Neuronal stem cell (in vitro differentiated cells): ENCODE data around the gene CCDC85C.

Source experiments
- DNase-seq: peaks from one replicate; pipeline ENCODE4 v3.0.0-alpha.2; 2013; ENCODE audit warnings: low spot score
- H2AFZ ChIP-seq: one replicate; pipeline ENCODE4 v1.6.1; 2013; ENCODE audit warnings: mild to moderate bottlenecking, low read length, inconsistent platforms
- H2AK5ac ChIP-seq: 2 replicates; pipeline ENCODE4 v1.6.1; 2013; ENCODE audit warnings: low read depth, mild to moderate bottlenecking, inconsistent platforms, low read length, moderate library complexity, mixed read lengths
- H2BK120ac ChIP-seq: 2 replicates; pipeline ENCODE4 v1.6.1; 2013; ENCODE audit warnings: low read depth, mild to moderate bottlenecking, inconsistent platforms, low read length, moderate library complexity, mixed read lengths
- H2BK12ac ChIP-seq: one replicate; pipeline ENCODE4 v1.6.1; 2013; ENCODE audit warnings: low read length, inconsistent platforms
- H2BK15ac ChIP-seq: 2 replicates; pipeline ENCODE4 v1.6.1; 2013; ENCODE audit warnings: mild to moderate bottlenecking, low read length, inconsistent platforms, mixed read lengths
- H2BK5ac ChIP-seq: one replicate; pipeline ENCODE4 v1.6.1; 2013; ENCODE audit warnings: inconsistent platforms, mild to moderate bottlenecking, low read length, moderate library complexity
- H3K14ac ChIP-seq: one replicate; pipeline ENCODE4 v1.6.1; 2013; ENCODE audit warnings: low read length, inconsistent platforms
- H3K18ac ChIP-seq: 2 replicates; pipeline ENCODE4 v1.6.1; 2013; ENCODE audit warnings: low read length, inconsistent platforms
- H3K23ac ChIP-seq: 2 replicates; pipeline ENCODE4 v1.6.1; 2013; ENCODE audit warnings: low read depth, mild to moderate bottlenecking, mixed read lengths, low read length, inconsistent platforms; ENCODE audit not compliant: poor library complexity
- H3K27ac ChIP-seq: replicated peaks from 3 replicates; pipeline ENCODE4 v1.5.1; 2013; ENCODE audit warnings: low read length, inconsistent platforms
- H3K27me3 ChIP-seq, 3 experiments: 2 replicates each; pipeline ENCODE4 v1.6.1; 2013; ENCODE audit warnings: low read length in 3 of 3, mild to moderate bottlenecking in 2 of 3, inconsistent platforms in 1 of 3, low read depth in 1 of 3, mixed read lengths in 1 of 3, moderate library complexity in 1 of 3; ENCODE audit not compliant: control insufficient read depth in 3 of 3, insufficient read depth in 3 of 3
- H3K36me3 ChIP-seq, 2 donors: replicated peaks in 1 of 2; 2 replicates each; pipeline ENCODE4 v1.6.1; 2013; ENCODE audit warnings: low read length in 2 of 2; ENCODE audit not compliant: control insufficient read depth in 2 of 2, insufficient read depth in 2 of 2
- H3K4ac ChIP-seq: 2 replicates; pipeline ENCODE4 v1.6.1; 2013; ENCODE audit warnings: inconsistent platforms, mild to moderate bottlenecking, low read length, moderate library complexity
- H3K4me1 ChIP-seq, 2 donors: 1 replicate in 1 of 2; 2 replicates in 1 of 2; pipeline ENCODE4 v1.6.1; 2013; ENCODE audit warnings: low read length in 2 of 2, low read depth in 1 of 2; ENCODE audit not compliant: control insufficient read depth in 2 of 2, insufficient read depth in 1 of 2
- H3K4me2 ChIP-seq: one replicate; pipeline ENCODE4 v1.6.1; 2013; ENCODE audit warnings: mild to moderate bottlenecking, low read length, inconsistent platforms; ENCODE audit not compliant: insufficient read depth, poor library complexity, severe bottlenecking
- H3K4me3 ChIP-seq, 2 donors: 2 replicates each; pipeline ENCODE4 v1.5.1; 2013; ENCODE audit warnings: low read length in 2 of 2, mild to moderate bottlenecking in 2 of 2, inconsistent platforms in 1 of 2, moderate library complexity in 1 of 2
- H3K79me1 ChIP-seq: one replicate; pipeline ENCODE4 v1.6.1; 2013; ENCODE audit warnings: low read depth, mild to moderate bottlenecking, inconsistent platforms, low read length, moderate library complexity
- H3K9ac ChIP-seq: one replicate; pipeline ENCODE4 v1.6.1; 2013; ENCODE audit warnings: mild to moderate bottlenecking, low read depth, low read length, inconsistent platforms; ENCODE audit not compliant: poor library complexity
- H3K9me3 ChIP-seq, 2 donors: replicated peaks in 1 of 2; 2 replicates each; pipeline versions ENCODE3 to v1.6.1; 2013; ENCODE audit warnings: low read length in 2 of 2, mild to moderate bottlenecking in 2 of 2, inconsistent platforms in 1 of 2, low read depth in 1 of 2, mixed read lengths in 1 of 2, moderate library complexity in 1 of 2; ENCODE audit not compliant: control insufficient read depth in 2 of 2, insufficient read depth in 1 of 2
- H4K8ac ChIP-seq: one replicate; pipeline ENCODE4 v1.6.1; 2013; ENCODE audit warnings: low read depth, mild to moderate bottlenecking, inconsistent platforms, low read length, moderate library complexity
- H4K91ac ChIP-seq: one replicate; pipeline ENCODE4 v1.6.1; 2013; ENCODE audit warnings: low read length, low read depth, mild to moderate bottlenecking, inconsistent platforms; ENCODE audit not compliant: poor library complexity
- WGBS, 2 donors: extraction: QIAGEN DNeasy Blood & Tissue Kit; methylation state at CpG; one replicate each; pipeline ENCODE4 v1.1.7; 2013; ENCODE audit warnings: missing lambda C conversion rate in 2 of 2, mixed read lengths in 1 of 2; ENCODE audit not compliant: insufficient read length in 2 of 2, insufficient replicate concordance in 1 of 2; ENCODE audit errors: extremely low coverage in 2 of 2; 5-methylcytosine and 5-hydroxymethylcytosine counted together

Gene CCDC85C

DNA sequence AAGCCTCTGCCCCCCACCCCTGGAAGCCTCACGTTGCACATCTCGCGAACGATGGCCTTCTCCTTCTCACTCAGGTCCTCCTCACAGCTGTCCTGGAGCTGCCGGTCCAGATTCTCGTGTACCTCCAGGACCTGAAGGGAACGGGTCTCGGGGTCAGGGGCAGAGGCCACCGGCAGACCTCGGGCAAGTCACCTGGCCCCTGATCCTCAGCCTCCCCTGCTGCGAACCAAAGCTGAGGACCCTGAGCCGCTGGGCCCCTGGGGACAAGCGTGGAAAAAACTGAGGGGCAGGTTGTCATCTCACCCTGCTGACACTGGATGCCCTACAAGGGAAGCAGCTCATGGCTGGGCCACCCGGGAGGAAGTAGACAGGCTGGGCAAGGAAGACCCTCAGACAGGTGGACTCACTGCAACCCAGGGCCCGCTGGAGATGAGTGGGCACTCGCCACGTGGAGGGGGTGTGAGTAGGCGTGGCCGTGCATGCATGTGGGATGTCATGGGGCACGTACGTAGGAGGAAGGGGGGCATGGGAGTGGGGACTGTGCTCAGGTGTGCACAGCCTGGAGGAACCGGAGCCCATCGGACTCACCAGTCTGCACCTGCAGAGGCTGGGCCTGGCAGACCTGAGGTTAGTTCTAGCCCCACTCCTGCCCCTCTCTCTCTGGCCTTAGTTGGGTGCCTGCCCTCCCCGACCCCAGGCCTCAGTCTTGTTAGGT, 87.7 kb downstream of the CCDC85C start:
- DNase-seq = no peak
- Histone ChIP-seq H2BK15ac (no peak overlapping the region), H3K23ac (peak overlapping the region; percentile 65), H3K36me3 (peaks cover 15 to 69% of the 10 kb centered on the region in 2 donors), H2BK12ac (no peak overlapping the region), H3K9me3 (no peaks in the 10 kb centered on the region), H4K8ac (no peak overlapping the region), H3K9ac (peak overlapping the region; percentile 60), H3K27me3 (no peaks in the 10 kb centered on the region), H2BK120ac (no peak overlapping the region), H3K4me2 (no peak overlapping the region), H2AFZ (no peak overlapping the region), H3K27ac (no peak overlapping the region), H3K79me1 (peaks cover 20% of the 10 kb centered on the region), H3K4ac (no peak overlapping the region), H3K4me3 (peak overlapping the region in 1 of 2 donors; percentile 29), H2AK5ac (peak overlapping the region; percentile 84), H2BK5ac (no peak overlapping the region), H3K14ac (peak overlapping the region; percentile 89), H3K4me1 (peaks cover 0 to 4% of the 10 kb centered on the region in 2 donors), H4K91ac (no peak overlapping the region), H3K18ac (peak overlapping the region; percentile 57)
- no CpG with 5 or more reads among the region's 24 CpGs for WGBS, 2 donors

GRCh38 chr14:99515301-99516155, 88.5 kb downstream of the CCDC85C start:
- Histone ChIP-seq H3K27me3 (no peaks in the 10 kb centered on the region), H3K9ac (peak overlapping the region; percentile 70), H2BK120ac (no peak overlapping the region), H2AFZ (no peak overlapping the region), H3K79me1 (peaks cover 20% of the 10 kb centered on the region), H3K14ac (no peak overlapping the region), H3K27ac (no peak overlapping the region), H3K4me3 (no peak overlapping the region), H3K36me3 (peaks cover 15 to 69% of the 10 kb centered on the region in 2 donors), H2BK12ac (no peak overlapping the region), H2AK5ac (peak overlapping the region; percentile 84), H3K4ac (peak overlapping the region; percentile 84), H4K8ac (no peak overlapping the region), H2BK5ac (peak overlapping the region; percentile 54), H3K4me1 (no peaks in the 10 kb centered on the region), H4K91ac (no peak overlapping the region), H3K4me2 (no peak overlapping the region), H3K9me3 (no peaks in the 10 kb centered on the region), H3K18ac (no peak overlapping the region), H2BK15ac (no peak overlapping the region), H3K23ac (peak overlapping the region; percentile 65)
- DNase-seq = no peak
- WGBS, 2 donors = no CpG with 5 or more reads among the region's 27 CpGs

DNA sequence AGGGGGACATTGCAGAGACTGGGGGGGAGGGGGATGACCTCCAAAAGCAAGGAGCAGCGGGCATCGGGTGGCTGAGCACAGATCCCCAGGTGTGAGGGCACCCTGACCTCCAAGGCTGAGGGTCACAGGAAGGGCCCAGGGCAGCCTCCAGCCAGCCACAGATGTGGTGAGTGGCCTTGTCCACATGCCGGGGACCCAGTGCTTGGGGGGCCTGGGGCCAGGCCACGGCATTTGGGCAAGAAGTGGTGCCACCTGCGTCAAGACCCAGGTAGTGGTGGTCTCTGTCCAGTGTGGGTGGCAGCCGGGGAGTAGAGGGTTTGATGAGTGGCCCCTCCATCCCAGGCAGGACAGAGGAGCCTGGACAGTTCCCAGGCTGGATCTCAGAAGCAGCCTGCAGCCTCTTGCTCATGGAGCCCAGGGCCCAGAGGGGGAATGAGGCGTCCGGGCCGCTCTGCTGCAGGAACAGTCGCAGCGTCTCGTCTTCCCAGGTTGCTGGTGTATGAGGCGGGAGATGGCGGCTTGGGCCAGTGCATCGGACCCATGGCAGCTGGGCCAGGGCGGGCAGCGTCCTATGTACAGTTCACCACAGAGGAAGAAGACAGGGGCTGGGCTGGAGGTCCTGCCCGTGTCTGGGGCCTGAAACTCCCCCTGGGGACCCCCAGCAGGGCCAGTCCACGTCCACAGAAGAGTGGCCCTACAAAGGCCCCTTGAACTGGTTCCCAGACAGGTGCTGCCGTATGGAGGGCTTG, 89.3 kb downstream of the CCDC85C start:
- DNase-seq = no peak
- no peak overlapping the region for H3K4me3 ChIP-seq

More for the DNA sequence above, 89.3 kb downstream of the CCDC85C start:
- H3K4me2 ChIP-seq = no peak overlapping the region
- no peak overlapping the region for H3K18ac ChIP-seq
- no peaks in the 10 kb centered on the region for H3K27me3 ChIP-seq
- H3K36me3 ChIP-seq = peaks cover 15 to 69% of the 10 kb centered on the region in 2 donors
- H3K23ac ChIP-seq = no peak overlapping the region
- no peaks in the 10 kb centered on the region for H3K9me3 ChIP-seq
- no peaks in the 10 kb centered on the region for H3K4me1 ChIP-seq
- no peak overlapping the region for H2BK15ac ChIP-seq
- H2BK12ac ChIP-seq = no peak overlapping the region
- H2AFZ ChIP-seq = no peak overlapping the region
- H4K91ac ChIP-seq = no peak overlapping the region
- H3K79me1 ChIP-seq = peaks cover 20% of the 10 kb centered on the region
- peak overlapping the region; percentile 54 for H2BK5ac ChIP-seq
- no peak overlapping the region for H3K27ac ChIP-seq
- H2BK120ac ChIP-seq = no peak overlapping the region
- no peak overlapping the region for H2AK5ac ChIP-seq
- H3K9ac ChIP-seq = peak overlapping the region; percentile 70
- H4K8ac ChIP-seq = no peak overlapping the region
- no peak overlapping the region for H3K14ac ChIP-seq
- no CpG with 5 or more reads among the region's 20 CpGs for WGBS, 2 donors
- no peak overlapping the region for H3K4ac ChIP-seq
